Stromal cell of bone marrow (primary cell): ENCODE data around the gene HSDL2.
"Not testable (repeated sequence)": the region's sequence is repeated elsewhere in the genome, so short reads cannot be mapped to it uniquely, and the experiment has no call there.

Experiments
- DNase-seq: peaks from one replicate; pipeline ENCODE4 v3.0.0-alpha.2; 2012; ENCODE audit warnings: low read depth

HSDL2 gene

DNA sequence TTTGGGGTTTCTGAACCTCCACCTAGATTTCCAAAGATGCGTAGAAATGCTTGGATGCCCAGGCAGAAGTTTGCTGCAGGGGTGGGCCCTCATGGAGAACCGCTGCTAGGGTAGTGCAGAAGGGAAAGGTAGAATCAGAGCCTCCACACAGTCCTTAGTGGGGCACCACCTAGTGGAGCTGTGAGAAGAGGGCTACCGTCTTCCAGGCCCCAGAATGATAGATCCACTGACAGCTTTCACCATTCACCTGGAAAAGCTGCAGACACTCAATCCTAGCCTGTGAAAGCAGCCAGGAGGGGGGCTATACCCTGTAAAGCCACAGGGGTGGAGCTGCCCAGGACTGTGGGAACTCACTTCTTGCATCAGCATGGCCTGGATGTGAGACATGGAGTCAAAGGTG lies 13.3 kb upstream of the HSDL2 start:
- no peak for DNase-seq

GRCh38 chr9:112367465-112367864 lies 12.4 kb upstream of the HSDL2 start:
- DNase-seq: no peak

DNA sequence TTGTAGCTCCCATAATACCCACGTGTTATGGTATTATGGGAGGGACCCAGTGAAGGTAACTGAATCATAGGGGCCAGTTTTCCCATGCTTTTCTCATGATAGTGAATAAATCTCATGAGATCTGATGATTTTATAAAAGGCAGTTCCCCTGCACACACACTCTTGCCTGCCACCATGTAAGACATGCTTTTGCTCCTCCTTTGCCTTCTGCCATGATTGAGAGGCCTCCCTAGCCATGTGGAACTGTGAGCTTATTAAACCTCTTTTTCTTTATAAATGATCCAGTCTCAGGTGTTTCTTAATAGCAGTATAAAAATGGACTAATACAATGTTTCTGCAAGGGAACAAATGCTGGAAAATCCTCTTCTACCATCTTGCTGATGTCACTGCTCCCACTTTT lies 10.1 kb upstream of the HSDL2 start:
- DNase-seq: no peak

- DNase-seq: no peak
Observed at GRCh38 chr9:112371060-112371459, 8.8 kb upstream of the HSDL2 start.

- not testable (repeated sequence) for DNase-seq
Observed at GRCh38 chr9:112373666-112374065, 6.2 kb upstream of the HSDL2 start.

DNA sequence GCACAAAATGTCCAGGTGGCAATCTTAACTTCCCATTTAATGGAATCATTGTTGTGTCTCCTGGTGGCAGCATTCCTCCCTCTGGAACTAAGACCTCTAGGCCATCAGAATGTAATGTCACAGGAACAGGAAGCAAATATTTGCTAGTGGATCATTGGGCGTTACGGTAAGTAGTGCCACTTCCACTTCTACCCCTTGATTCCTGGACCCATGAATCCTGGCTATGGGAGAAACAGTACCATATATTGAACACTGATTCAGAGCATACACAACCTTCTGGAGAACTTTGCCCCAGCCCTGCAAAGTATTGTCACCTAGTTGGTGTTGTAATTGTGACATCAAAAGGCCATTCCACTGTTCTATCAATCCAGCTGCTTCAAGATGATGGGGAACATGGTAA lies 5.7 kb upstream of the HSDL2 start:
- DNase-seq: not testable (repeated sequence)

DNA sequence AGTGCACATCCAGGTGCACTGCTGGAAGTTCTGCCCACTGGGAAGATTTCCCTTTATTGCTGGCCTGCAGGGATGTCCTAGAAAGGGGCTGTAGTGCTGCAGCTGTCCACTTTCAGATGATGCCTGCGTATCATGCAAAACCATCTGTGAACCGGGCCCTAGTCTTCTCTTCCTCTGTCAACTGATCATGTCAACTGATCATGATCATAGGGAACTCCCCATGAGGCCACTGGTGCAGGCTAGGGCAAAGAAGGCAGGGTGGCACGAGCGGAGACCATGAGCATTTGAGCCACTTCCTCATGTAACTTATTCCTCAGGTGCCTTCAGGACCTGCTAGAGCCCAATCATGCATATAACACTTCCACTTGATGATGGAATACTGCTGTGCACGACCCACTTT lies 4.5 kb upstream of the HSDL2 start:
- DNase-seq: no peak

- DNase-seq: no peak
Observed at GRCh38 chr9:112377087-112377486, 2.8 kb upstream of the HSDL2 start.

DNA sequence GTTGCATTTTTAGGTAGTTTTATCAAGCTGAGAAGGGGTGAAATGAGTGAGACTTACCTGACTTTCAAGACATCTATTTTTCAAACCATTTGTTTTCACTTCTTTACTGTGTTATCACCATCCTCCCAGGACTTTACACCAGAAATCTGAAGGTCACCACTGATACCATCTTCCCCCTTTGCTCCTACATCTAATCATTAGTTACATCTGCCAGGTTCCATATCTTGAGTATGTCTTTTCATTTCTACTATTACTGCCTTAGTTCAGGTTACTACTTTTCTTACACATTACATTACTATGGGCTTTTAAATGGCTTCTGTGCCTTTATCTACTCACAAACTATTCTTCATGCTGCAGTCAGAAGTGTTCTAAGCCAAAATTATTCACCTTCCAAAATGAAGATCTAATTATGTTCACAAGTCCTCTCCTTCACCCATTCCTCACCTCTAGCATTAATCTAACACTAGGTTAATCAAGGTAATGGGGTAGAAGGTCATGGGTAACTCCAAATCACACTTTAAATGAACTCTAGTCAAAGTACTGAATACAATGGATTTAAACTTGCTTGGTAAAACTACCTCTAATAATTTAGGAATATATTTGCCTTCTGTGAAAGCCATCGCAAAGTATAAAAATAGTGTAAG lies 2.1 kb upstream of the HSDL2 start:
- no peak for DNase-seq

DNA sequence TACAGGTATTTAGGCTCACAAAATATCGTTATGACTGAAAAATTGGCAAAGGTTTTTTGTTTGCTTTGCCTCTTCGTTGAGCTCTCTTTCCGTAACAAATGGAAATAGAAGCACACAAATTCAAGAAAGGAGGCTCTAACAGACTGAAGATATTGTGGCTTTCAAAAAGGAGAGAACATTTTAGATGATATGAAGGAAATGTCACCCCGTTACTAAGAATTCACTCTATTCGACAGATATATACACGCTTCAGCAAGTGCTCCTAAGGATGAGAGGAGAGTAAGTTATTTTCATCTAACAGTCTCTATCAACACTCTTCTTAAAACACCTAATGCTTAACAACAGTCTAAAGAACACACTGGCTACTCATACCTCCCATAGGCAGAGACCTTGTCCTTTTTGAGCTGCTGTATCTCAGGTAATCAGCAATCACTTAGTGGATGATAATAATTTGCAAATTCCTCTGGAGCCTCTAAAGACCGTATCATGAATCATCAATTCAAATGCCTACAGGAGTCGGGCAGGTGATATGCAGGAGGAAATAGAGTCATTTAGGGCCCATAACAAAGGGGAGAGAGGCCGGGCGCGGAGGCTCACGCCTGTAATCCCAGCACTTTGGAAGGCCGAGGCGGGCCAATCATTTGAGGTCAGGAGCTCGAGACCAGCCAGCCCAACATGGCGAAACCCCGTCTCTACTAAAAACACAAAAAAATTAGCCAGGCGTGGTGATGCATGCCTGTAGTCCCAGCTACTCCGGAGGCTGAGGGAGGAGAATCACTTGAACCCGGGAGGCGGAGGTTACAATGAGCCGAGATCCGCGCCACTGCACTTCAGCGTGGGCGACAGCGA lies 1.4 kb upstream of the HSDL2 start:
- DNase-seq: no peak

DNA sequence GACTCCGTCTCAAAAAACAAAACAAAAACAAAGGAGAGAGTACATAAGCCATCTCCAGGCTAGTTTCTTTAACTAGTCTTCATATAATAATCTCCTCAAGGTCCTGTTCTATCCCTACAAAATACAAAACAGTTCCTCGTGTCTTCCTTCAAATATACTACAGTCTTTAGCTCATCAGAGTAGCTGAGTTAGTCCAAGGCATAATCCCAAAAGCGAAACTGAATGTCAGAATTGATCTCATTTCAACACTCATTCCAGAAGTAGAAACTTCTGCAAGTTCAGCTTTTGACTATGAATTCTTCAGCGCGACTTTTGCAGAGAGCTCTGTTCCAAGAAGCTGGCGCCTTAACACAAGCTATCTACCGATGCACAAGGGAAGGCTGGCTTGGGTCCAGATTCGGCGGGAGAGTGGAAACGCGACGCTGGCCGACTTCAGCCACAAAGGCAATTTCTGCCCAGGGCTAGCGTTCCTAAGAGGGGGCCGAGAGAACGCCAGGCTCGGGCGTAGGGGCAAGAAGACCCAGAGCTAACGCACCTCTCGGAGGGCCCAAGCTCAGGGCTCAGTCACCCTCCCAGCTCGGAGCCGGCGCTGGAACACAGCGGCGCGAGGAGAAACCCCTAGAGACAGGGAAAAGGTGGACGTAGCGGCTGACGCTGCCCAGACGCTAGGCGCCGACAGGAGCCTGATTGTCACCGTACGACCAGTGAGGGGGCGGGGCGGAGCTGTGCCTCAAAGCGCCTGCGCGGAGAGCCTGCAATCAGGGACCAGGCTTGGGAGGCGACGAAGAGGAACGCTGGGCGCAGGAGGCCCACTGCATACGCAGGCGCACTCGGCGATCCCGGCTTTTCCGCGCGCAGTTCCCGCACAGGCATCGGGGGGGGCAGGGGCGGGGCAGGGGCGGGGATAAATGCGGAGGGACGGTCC lies 469 bp upstream of the HSDL2 start:
- DNase-seq: peak; percentile 95

DNA sequence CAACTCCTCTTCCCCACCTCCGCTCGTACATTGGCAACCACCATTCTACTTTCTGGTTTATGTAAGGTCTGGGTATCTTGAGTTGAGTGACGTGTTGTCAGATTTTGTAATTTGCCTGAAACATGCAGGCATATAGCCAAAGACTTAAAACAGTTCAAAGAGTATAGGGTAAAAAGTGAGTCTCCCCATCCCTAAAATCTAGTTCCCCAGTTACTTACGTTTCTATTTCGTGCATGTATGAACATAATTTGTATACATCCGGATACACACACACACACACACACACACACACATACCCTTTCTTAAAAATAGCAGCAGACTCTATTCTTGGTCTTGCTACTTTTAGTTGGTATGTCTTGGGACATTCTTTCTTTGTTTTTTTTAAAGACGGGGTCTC lies 915 bp downstream of the HSDL2 start:
- DNase-seq: peak; percentile 13

DNA sequence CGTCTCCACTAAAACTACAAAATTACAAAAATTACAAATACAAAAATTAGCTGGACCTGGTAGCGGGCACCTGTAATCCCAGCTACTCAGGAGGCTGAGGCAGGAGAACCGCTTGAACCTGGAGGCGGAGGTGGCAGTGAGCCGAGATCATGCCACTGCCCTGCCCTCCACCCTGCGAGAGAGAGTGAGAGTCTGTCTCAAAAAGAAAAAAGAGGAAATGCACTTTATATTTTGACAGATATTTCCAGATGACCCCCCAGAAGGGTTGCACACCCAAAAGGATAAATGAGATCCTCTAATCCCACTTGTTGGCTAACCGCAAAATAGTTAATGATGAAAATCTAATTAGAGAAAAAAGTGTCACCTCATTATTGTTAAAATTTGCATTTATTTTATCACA lies 2.2 kb downstream of the HSDL2 start:
- no peak for DNase-seq

DNA sequence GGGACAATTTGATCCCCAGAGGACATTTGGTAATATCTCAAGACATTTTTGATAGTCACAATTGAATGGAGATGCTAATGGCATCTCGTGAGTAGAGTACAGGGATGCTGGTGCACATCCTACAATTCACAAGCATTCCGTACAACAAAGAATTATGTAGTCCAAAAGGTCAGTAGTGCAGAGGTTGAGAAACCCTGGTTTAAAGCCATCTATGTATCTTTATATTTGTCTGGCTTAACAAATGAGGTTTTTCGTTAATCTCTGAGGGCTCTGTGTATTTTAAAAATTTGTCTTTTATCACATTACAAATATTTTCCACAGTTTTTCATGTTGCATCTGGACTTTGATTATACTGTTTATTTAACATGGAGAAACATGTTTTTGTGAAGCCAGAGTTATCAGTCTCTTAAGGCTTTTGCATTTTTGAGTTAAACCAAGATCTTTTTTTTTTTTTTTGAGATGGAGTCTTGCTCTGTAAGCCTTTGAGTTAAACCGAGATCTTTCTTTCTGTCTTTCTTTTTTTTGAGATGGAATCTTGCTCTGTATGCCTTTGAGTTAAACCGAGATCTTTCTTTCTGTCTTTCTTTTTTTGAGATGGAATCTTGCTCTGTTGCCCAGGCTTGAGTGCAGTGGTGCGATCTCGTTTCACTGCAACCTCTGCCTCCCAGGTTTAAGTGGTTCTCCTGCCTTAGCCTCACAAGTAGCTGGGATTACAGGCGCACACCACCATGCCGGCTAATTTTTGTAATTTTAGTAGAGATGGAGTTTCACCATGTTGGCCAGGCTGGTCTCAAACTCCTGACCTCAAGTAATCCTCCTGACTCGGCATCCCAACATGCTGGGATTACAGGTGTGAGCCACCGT lies 2.8 kb downstream of the HSDL2 start:
- DNase-seq: no peak

GRCh38 chr9:112384219-112384618 lies 4.3 kb downstream of the HSDL2 start:
- no peak for DNase-seq

DNA sequence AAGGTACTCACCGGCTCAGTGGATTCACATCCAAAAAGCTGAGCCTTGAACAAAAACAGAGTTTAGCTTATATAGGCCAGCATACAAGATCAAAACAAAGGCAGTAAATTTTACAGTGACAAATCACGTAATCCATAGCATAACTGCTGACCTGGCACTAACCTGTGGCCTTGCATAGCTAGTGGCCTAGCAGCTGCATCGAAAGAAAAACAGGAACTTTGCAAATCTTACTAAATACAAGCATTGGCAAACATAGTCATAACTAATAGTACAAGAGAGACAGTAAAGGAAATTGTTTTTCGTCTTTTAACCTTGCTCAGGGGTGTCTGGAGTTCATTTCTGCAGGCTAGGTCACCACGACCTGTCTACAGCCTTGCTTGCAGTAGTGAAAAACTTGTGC lies 4.8 kb downstream of the HSDL2 start:
- DNase-seq: no peak

GRCh38 chr9:112387115-112387514 lies 7.2 kb downstream of the HSDL2 start:
- DNase-seq: no peak

DNA sequence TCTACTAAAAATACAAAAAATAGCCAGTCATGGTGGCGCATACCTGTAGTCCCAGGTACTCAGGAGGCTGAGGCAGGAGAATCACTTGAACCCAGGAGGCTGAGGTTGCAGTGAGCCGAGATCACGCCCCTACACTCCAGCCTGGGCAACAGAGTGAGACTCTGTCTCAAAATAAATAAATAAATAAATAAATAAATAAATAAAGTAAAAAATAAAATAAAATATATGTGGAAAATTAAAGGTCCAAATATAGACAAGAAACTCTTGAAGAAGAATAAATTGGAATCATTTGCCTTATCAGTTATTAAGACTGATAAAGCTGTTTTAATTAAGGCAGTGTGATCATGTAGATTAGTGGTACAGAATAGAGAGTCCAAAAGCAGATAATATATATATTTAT lies 10.0 kb downstream of the HSDL2 start:
- DNase-seq: not testable (repeated sequence)

- not testable (repeated sequence) for DNase-seq
Observed at GRCh38 chr9:112391936-112392560, 12.1 kb downstream of the HSDL2 start.

GRCh38 chr9:112393146-112393545 lies 13.2 kb downstream of the HSDL2 start:
- not testable (repeated sequence) for DNase-seq

DNA sequence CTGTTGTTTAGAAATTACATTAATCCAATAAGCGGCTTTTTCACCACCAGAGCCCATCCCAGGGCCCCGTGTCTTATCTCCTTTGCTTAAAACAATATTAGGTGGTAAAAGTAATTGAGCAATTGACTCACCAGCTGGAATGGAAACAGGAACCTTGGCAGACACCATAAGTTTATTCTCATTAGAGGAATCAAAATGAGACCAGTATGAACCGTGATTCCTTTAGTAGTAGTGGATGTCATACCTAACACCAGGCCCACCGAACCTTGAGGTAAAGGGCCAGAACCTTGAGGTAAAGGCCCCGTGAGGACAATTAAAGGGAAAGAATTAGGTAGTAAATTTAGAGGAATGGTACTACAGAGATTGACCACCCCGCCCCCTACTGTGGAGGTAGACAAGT lies 16.5 kb downstream of the HSDL2 start:
- DNase-seq: no peak
